Fibroblast of peridontal ligament (primary cell): ENCODE results near the gene CDCA3.

Source experiments
- DNase-seq: peaks from one replicate; pipeline ENCODE4 v3.0.0-alpha.2; 2010; ENCODE audit errors: extremely low read depth

Gene CDCA3

GRCh38 chr12:6832125-6832524 is 19.0 kb downstream of the CDCA3 start:
- DNase-seq: no peak

GRCh38 chr12:6831450-6831995 is 19.6 kb downstream of the CDCA3 start:
- no peak for DNase-seq

- DNase-seq: no peak
These were observed 20.1 kb downstream of the CDCA3 start for GRCh38 chr12:6830999-6831398.

- DNase-seq: no peak
These were observed 20.7 kb downstream of the CDCA3 start for GRCh38 chr12:6830286-6830890.

GRCh38 chr12:6829536-6830220 is 21.4 kb downstream of the CDCA3 start:
- DNase-seq: peak; percentile 49

GRCh38 chr12:6828781-6829535 is 22.1 kb downstream of the CDCA3 start:
- DNase-seq: peak; percentile 27

GRCh38 chr12:6827982-6828780 is 22.9 kb downstream of the CDCA3 start, which contains the start of gene P3H3:
Gene P3H3 (plus strand): TSS chr12:6828407. CDS start chr12:6828441, 34 bp downstream.
- peak; percentile 43 for DNase-seq

GRCh38 chr12:6827437-6827911 is 23.6 kb downstream of the CDCA3 start:
- peak; percentile 73 for DNase-seq

GRCh38 chr12:6826734-6827436 is 24.2 kb downstream of the CDCA3 start:
- DNase-seq: no peak

GRCh38 chr12:6826125-6826733 is 24.9 kb downstream of the CDCA3 start:
- DNase-seq: no peak

- peak; percentile 87 for DNase-seq
These were observed 25.5 kb downstream of the CDCA3 start for GRCh38 chr12:6825398-6826124.

- no peak for DNase-seq
These were observed 26.1 kb downstream of the CDCA3 start for GRCh38 chr12:6824901-6825381.

GRCh38 chr12:6824085-6824775 is 26.9 kb downstream of the CDCA3 start:
- DNase-seq: no peak

GRCh38 chr12:6823182-6824084 is 27.7 kb downstream of the CDCA3 start:
- no peak for DNase-seq

GRCh38 chr12:6822426-6823135 is 28.5 kb downstream of the CDCA3 start:
- no peak for DNase-seq

GRCh38 chr12:6821591-6822425 is 29.3 kb downstream of the CDCA3 start, which contains the start of gene GPR162:
Gene GPR162 (plus strand): TSS chr12:6821821. CDS start chr12:6823899, 2,078 bp downstream.
- peak; percentile 31 for DNase-seq
